Endodermal cell (in vitro differentiated cells): ENCODE data around the gene RND1. TPM values are rescaled to one million over a fixed set of nuclear protein-coding genes. Genes with fewer than 3 reads are reported as not detected.
A peak's percentile ranks its signal among the peaks of the same experiment; 100 is the strongest.

Experiments
- DNase-seq: peaks from one replicate; pipeline ENCODE4 v3.0.0-alpha.2; 2017
- H3K27ac ChIP-seq: 2 replicates; pipeline ENCODE4 v1.5.1; 2013; ENCODE audit warnings: mild to moderate bottlenecking, low read depth, low read length, moderate library complexity
- H3K27me3 ChIP-seq: 2 replicates; pipeline ENCODE4 v1.6.1; 2013; ENCODE audit warnings: mild to moderate bottlenecking, low read length, moderate library complexity; ENCODE audit not compliant: insufficient read depth, control insufficient read depth, poor library complexity, severe bottlenecking
- H3K36me3 ChIP-seq: 2 replicates; pipeline ENCODE4 v1.7.0; 2013; ENCODE audit warnings: mild to moderate bottlenecking, low read length, moderate library complexity; ENCODE audit not compliant: control insufficient read depth, insufficient read depth
- H3K4me1 ChIP-seq: one replicate; pipeline ENCODE4 v1.7.0; 2013; ENCODE audit warnings: low read length; ENCODE audit not compliant: control insufficient read depth, insufficient read depth
- H3K4me3 ChIP-seq: 2 replicates; pipeline ENCODE4 v1.5.1; 2013; ENCODE audit warnings: mild to moderate bottlenecking, low read length, moderate library complexity
- H3K9ac ChIP-seq: 2 replicates; pipeline ENCODE4 v1.6.1; 2013; ENCODE audit warnings: mild to moderate bottlenecking, low read length, moderate library complexity; ENCODE audit not compliant: poor library complexity, severe bottlenecking; ENCODE audit errors: extremely low read depth
- H3K9me3 ChIP-seq: 2 replicates; pipeline ENCODE4 v1.6.1; 2013; ENCODE audit warnings: mild to moderate bottlenecking, low read length, moderate library complexity; ENCODE audit not compliant: control insufficient read depth
- H3K27ac Mint-ChIP-seq: 2 replicates; pipeline ENCODE4 v1.8.0; 2020; ENCODE audit warnings: mixed read lengths
- H3K27me3 Mint-ChIP-seq: 2 replicates; pipeline ENCODE4 v1.8.0; 2021; ENCODE audit warnings: mild to moderate bottlenecking, mixed read lengths; ENCODE audit not compliant: insufficient read depth
- H3K36me3 Mint-ChIP-seq: 2 replicates; pipeline ENCODE4 v1.8.0; 2020; ENCODE audit warnings: low read depth, mixed read lengths
- H3K4me1 Mint-ChIP-seq: 2 replicates; pipeline ENCODE4 v1.8.0; 2020; ENCODE audit warnings: mixed read lengths
- H3K4me3 Mint-ChIP-seq: 2 replicates; pipeline ENCODE4 v1.8.0; 2020; ENCODE audit warnings: mild to moderate bottlenecking, moderate library complexity, mixed read lengths
- H3K9me3 Mint-ChIP-seq: 2 replicates; pipeline ENCODE4 v1.8.0; 2020; ENCODE audit warnings: mild to moderate bottlenecking, mixed read lengths
- CTCF ChIP-seq: fragments of 200-600 bp; sonication (generic); conservative IDR thresholded peaks from 2 replicates; pipeline ENCODE4 v1.5.0; 2021; ENCODE audit warnings: antibody characterized with exemption, mild to moderate bottlenecking
- WGBS, 2 experiments: methylation state at CpG; one replicate each; pipeline versions ENCODE4 v1.1.5 to v1.1.7; 2013; ENCODE audit warnings: missing lambda C conversion rate in 2 of 2, mixed read lengths in 1 of 2; ENCODE audit not compliant: insufficient coverage in 1 of 2, insufficient read length in 1 of 2; 5-methylcytosine and 5-hydroxymethylcytosine counted together
- total RNA-seq, 2 donors: library from RNA; stranded (reverse); fragmentation: NEBNext Ultra II Directional in 1 of 2; extraction: Animal tissue kit (Norgen Biotek cat#: 25700) in 1 of 2; gene quantifications; 2 replicates in 1 of 2; 3 replicates in 1 of 2; pipeline ENCODE4 v1.2.1, GENCODE V29; 2021

Gene RND1
- total RNA-seq, 2 donors from 2014 or later, result 10.7 to 18.9 TPM

DNA sequence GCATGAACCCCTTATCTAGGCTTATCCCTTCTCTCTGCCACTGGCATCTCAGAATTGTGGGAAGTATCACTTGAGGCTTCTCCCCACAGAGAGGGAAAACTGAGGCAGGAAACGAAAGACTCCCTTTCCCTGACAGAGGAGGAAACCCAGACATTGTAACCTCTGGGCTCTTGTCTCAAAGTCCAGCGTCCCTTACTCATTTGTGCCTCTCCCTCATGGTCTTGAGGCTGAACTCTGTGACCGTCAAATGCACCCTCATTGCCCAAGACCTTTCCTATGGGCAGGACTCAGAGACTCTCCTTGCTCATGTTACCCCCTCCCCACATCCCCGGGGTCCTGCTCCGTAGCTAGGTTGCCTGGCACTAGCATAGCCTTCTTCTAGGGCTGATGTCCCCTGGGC lies 43.5 kb downstream of the RND1 start:
- no peak overlapping the region for H3K4me3 Mint-ChIP-seq
- H3K27me3 ChIP-seq, result no peaks in the 10 kb centered on the region
- H3K36me3 Mint-ChIP-seq, result peaks cover 25% of the 10 kb centered on the region
- no peaks in the 10 kb centered on the region for H3K9me3 Mint-ChIP-seq
- peaks cover 11% of the 10 kb centered on the region for H3K4me1 Mint-ChIP-seq
- no peak for DNase-seq
- no peak overlapping the region for H3K27ac Mint-ChIP-seq
- no peak overlapping the region for H3K27ac ChIP-seq
- TF ChIP-seq CTCF, result no peak
- H3K36me3 ChIP-seq, result peaks cover 18% of the 10 kb centered on the region
- peaks cover under 1% of the 10 kb centered on the region for H3K4me1 ChIP-seq
- H3K4me3 ChIP-seq, result no peak overlapping the region
- no peaks in the 10 kb centered on the region for H3K9me3 ChIP-seq
- 91 to 95% methylated on average over 3 to 5 of the region's 5 CpGs for WGBS, 2 experiments
- H3K27me3 Mint-ChIP-seq, result peaks cover 49% of the 10 kb centered on the region
- H3K9ac ChIP-seq, result no peak overlapping the region

- Mint-ChIP-seq H3K9me3 (no peaks in the 10 kb centered on the region), H3K4me1 (peaks cover 16% of the 10 kb centered on the region), H3K4me3 (peak overlapping the region; percentile 79), H3K27me3 (peaks cover 65% of the 10 kb centered on the region), H3K36me3 (peaks cover 15% of the 10 kb centered on the region), H3K27ac (no peak overlapping the region)
- Histone ChIP-seq H3K9me3 (no peaks in the 10 kb centered on the region), H3K9ac (no peak overlapping the region), H3K4me1 (peaks cover 9% of the 10 kb centered on the region), H3K27me3 (no peaks in the 10 kb centered on the region), H3K4me3 (peak overlapping the region; percentile 87), H3K36me3 (peaks cover 11% of the 10 kb centered on the region), H3K27ac (no peak overlapping the region)
- DNase-seq, result no peak
- WGBS, 2 experiments, result 79 to 88% methylated on average over 3 to 5 of the region's 5 CpGs
- no peak for TF ChIP-seq CTCF
Measured at GRCh38 chr12:48819986-48820725, 45.5 kb downstream of the RND1 start.

- H3K36me3 Mint-ChIP-seq, result peaks cover 6% of the 10 kb centered on the region
- 13 to 28% methylated on average over 12 to 37 of the region's 37 CpGs for WGBS, 2 experiments
- no peak overlapping the region for H3K27ac Mint-ChIP-seq
- Histone ChIP-seq H3K4me3 (peak overlapping the region; percentile 87), H3K27me3 (no peaks in the 10 kb centered on the region), H3K9ac (peak overlapping the region; percentile 55), H3K4me1 (peaks cover 9% of the 10 kb centered on the region), H3K36me3 (peaks cover 2% of the 10 kb centered on the region), H3K27ac (no peak overlapping the region), H3K9me3 (no peaks in the 10 kb centered on the region)
- H3K4me1 Mint-ChIP-seq, result peaks cover 17% of the 10 kb centered on the region
- H3K4me3 Mint-ChIP-seq, result peak overlapping the region; percentile 79
- H3K27me3 Mint-ChIP-seq, result peaks cover 66% of the 10 kb centered on the region
- DNase-seq, result no peak
- TF ChIP-seq CTCF, result peak; percentile 60
- no peaks in the 10 kb centered on the region for H3K9me3 Mint-ChIP-seq
Measured at GRCh38 chr12:48818831-48819590, 46.7 kb downstream of the RND1 start.
